ENCODE data around the gene AGPS.

GRCh38 chr2:177554365-177554764 lies 161.8 kb downstream of the AGPS start:
- TF ChIP-seq, protein P1, sequence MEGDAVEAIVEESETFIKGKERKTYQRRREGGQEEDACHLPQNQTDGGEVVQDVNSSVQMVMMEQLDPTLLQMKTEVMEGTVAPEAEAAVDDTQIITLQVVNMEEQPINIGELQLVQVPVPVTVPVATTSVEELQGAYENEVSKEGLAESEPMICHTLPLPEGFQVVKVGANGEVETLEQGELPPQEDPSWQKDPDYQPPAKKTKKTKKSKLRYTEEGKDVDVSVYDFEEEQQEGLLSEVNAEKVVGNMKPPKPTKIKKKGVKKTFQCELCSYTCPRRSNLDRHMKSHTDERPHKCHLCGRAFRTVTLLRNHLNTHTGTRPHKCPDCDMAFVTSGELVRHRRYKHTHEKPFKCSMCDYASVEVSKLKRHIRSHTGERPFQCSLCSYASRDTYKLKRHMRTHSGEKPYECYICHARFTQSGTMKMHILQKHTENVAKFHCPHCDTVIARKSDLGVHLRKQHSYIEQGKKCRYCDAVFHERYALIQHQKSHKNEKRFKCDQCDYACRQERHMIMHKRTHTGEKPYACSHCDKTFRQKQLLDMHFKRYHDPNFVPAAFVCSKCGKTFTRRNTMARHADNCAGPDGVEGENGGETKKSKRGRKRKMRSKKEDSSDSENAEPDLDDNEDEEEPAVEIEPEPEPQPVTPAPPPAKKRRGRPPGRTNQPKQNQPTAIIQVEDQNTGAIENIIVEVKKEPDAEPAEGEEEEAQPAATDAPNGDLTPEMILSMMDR (IDR thresholded peaks at IDR 0.05), result no peak
- no peak for TF ChIP-seq EZH2 (IDR thresholded peaks at IDR 0.05; ENCODE audit: borderline replicate concordance, insufficient read depth, low read depth, low read length, poor library complexity, severe bottlenecking)

Measured in B cell (primary cell).